ENCODE data around the gene FREM1. TPM values are rescaled to one million over a fixed set of nuclear protein-coding genes. Genes with fewer than 3 reads are reported as not detected.

The FREM1 gene
- total and polyA plus RNA-seq, 2 experiments from 2014 or later: 0.78 to 3.1 TPM

- TF ChIP-seq, protein P1, sequence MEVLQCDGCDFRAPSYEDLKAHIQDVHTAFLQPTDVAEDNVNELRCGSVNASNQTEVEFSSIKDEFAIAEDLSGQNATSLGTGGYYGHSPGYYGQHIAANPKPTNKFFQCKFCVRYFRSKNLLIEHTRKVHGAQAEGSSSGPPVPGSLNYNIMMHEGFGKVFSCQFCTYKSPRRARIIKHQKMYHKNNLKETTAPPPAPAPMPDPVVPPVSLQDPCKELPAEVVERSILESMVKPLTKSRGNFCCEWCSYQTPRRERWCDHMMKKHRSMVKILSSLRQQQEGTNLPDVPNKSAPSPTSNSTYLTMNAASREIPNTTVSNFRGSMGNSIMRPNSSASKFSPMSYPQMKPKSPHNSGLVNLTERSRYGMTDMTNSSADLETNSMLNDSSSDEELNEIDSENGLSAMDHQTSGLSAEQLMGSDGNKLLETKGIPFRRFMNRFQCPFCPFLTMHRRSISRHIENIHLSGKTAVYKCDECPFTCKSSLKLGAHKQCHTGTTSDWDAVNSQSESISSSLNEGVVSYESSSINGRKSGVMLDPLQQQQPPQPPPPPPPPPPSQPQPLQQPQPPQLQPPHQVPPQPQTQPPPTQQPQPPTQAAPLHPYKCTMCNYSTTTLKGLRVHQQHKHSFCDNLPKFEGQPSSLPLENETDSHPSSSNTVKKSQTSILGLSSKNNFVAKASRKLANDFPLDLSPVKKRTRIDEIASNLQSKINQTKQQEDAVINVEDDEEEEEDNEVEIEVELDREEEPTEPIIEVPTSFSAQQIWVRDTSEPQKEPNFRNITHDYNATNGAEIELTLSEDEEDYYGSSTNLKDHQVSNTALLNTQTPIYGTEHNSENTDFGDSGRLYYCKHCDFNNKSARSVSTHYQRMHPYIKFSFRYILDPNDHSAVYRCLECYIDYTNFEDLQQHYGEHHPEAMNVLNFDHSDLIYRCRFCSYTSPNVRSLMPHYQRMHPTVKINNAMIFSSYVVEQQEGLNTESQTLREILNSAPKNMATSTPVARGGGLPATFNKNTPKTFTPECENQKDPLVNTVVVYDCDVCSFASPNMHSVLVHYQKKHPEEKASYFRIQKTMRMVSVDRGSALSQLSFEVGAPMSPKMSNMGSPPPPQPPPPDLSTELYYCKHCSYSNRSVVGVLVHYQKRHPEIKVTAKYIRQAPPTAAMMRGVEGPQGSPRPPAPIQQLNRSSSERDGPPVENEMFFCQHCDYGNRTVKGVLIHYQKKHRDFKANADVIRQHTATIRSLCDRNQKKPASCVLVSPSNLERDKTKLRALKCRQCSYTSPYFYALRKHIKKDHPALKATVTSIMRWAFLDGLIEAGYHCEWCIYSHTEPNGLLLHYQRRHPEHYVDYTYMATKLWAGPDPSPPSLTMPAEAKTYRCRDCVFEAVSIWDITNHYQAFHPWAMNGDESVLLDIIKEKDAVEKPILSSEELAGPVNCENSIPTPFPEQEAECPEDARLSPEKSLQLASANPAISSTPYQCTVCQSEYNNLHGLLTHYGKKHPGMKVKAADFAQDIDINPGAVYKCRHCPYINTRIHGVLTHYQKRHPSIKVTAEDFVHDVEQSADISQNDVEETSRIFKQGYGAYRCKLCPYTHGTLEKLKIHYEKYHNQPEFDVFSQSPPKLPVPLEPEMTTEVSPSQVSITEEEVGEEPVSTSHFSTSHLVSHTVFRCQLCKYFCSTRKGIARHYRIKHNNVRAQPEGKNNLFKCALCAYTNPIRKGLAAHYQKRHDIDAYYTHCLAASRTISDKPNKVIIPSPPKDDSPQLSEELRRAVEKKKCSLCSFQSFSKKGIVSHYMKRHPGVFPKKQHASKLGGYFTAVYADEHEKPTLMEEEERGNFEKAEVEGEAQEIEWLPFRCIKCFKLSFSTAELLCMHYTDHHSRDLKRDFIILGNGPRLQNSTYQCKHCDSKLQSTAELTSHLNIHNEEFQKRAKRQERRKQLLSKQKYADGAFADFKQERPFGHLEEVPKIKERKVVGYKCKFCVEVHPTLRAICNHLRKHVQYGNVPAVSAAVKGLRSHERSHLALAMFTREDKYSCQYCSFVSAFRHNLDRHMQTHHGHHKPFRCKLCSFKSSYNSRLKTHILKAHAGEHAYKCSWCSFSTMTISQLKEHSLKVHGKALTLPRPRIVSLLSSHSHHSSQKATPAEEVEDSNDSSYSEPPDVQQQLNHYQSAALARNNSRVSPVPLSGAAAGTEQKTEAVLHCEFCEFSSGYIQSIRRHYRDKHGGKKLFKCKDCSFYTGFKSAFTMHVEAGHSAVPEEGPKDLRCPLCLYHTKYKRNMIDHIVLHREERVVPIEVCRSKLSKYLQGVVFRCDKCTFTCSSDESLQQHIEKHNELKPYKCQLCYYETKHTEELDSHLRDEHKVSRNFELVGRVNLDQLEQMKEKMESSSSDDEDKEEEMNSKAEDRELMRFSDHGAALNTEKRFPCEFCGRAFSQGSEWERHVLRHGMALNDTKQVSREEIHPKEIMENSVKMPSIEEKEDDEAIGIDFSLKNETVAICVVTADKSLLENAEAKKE (CRISPR knock-in tag; IDR thresholded peaks at IDR 0.05): no peak
- TF ChIP-seq CREB1 (CRISPR knock-in tag; IDR thresholded peaks at IDR 0.05; ENCODE audit: low read depth) (no peak), EZH2phosphoT487 (IDR thresholded peaks at IDR 0.05; ENCODE audit: unreplicated experiment) (no peak), JUNB (IDR thresholded peaks at IDR 0.05; ENCODE audit: unreplicated experiment) (no peak), NANOG (IDR thresholded peaks at IDR 0.05; ENCODE audit: borderline replicate concordance) (no peak), POLR2AphosphoS5 (IDR thresholded peaks at IDR 0.05; ENCODE audit: low read depth) (no peak), ZNF331 (CRISPR knock-in tag; IDR thresholded peaks at IDR 0.05; ENCODE audit: low read depth) (no peak)
- TF ChIP-seq, protein P2, sequence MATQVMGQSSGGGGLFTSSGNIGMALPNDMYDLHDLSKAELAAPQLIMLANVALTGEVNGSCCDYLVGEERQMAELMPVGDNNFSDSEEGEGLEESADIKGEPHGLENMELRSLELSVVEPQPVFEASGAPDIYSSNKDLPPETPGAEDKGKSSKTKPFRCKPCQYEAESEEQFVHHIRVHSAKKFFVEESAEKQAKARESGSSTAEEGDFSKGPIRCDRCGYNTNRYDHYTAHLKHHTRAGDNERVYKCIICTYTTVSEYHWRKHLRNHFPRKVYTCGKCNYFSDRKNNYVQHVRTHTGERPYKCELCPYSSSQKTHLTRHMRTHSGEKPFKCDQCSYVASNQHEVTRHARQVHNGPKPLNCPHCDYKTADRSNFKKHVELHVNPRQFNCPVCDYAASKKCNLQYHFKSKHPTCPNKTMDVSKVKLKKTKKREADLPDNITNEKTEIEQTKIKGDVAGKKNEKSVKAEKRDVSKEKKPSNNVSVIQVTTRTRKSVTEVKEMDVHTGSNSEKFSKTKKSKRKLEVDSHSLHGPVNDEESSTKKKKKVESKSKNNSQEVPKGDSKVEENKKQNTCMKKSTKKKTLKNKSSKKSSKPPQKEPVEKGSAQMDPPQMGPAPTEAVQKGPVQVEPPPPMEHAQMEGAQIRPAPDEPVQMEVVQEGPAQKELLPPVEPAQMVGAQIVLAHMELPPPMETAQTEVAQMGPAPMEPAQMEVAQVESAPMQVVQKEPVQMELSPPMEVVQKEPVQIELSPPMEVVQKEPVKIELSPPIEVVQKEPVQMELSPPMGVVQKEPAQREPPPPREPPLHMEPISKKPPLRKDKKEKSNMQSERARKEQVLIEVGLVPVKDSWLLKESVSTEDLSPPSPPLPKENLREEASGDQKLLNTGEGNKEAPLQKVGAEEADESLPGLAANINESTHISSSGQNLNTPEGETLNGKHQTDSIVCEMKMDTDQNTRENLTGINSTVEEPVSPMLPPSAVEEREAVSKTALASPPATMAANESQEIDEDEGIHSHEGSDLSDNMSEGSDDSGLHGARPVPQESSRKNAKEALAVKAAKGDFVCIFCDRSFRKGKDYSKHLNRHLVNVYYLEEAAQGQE (IDR thresholded peaks at IDR 0.05; ENCODE audit: unreplicated experiment): no peak
These were observed 143.9 kb downstream of the FREM1 start (continued) for GRCh38 chr9:14766299-14766698.
